ENCODE data around the gene RFXAP.

- TF ChIP-seq, protein P1, sequence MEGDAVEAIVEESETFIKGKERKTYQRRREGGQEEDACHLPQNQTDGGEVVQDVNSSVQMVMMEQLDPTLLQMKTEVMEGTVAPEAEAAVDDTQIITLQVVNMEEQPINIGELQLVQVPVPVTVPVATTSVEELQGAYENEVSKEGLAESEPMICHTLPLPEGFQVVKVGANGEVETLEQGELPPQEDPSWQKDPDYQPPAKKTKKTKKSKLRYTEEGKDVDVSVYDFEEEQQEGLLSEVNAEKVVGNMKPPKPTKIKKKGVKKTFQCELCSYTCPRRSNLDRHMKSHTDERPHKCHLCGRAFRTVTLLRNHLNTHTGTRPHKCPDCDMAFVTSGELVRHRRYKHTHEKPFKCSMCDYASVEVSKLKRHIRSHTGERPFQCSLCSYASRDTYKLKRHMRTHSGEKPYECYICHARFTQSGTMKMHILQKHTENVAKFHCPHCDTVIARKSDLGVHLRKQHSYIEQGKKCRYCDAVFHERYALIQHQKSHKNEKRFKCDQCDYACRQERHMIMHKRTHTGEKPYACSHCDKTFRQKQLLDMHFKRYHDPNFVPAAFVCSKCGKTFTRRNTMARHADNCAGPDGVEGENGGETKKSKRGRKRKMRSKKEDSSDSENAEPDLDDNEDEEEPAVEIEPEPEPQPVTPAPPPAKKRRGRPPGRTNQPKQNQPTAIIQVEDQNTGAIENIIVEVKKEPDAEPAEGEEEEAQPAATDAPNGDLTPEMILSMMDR (IDR thresholded peaks at IDR 0.05), result no peak
- TF ChIP-seq POLR2AphosphoS5 (IDR thresholded peaks at IDR 0.05), result no peak
- no peak for TF ChIP-seq POLR2A (IDR thresholded peaks at IDR 0.05)
- TF ChIP-seq EP300 (IDR thresholded peaks at IDR 0.05), result no peak
Observed at GRCh38 chr13:36772853-36773252, 46.2 kb upstream of the RFXAP start.
